Ascending aorta (tissue), 2 donors: Measurements from ENCODE around the gene IZUMO2. TPM values are rescaled to one million over a fixed set of nuclear protein-coding genes. Genes with fewer than 3 reads are reported as not detected.
A peak's percentile ranks its signal among the peaks of the same experiment; 100 is the strongest.

Experiments
- DNase-seq, 2 donors: peaks; one replicate each; pipeline ENCODE4 v3.0.0-alpha.2; 2019; ENCODE audit warnings: low spot score in 2 of 2
- H3K27ac ChIP-seq, 2 donors: fragments of 200-600 bp; sonication (generic); one replicate each; pipeline ENCODE4 v1.5.1; 2016 to 2017; ENCODE audit warnings: mild to moderate bottlenecking in 1 of 2
- H3K27me3 ChIP-seq: fragments of 200-600 bp; sonication (generic); one replicate; pipeline ENCODE4 v1.5.1; 2017
- H3K36me3 ChIP-seq, 2 donors: fragments of 200-600 bp; sonication (generic); one replicate each; pipeline ENCODE4 v1.5.1; 2016
- H3K4me1 ChIP-seq, 2 donors: fragments of 200-600 bp; sonication (generic); one replicate each; pipeline ENCODE4 v1.5.1; 2016 to 2017; ENCODE audit warnings: mild to moderate bottlenecking in 1 of 2
- H3K4me3 ChIP-seq, 2 donors: fragments of 200-600 bp; sonication (generic); one replicate each; pipeline ENCODE4 v1.5.1; 2016 to 2017; ENCODE audit warnings: mild to moderate bottlenecking in 1 of 2
- H3K9me3 ChIP-seq, 2 donors: fragments of 200-600 bp; sonication (generic); one replicate each; pipeline ENCODE4 v1.5.1; 2016
- CTCF ChIP-seq, 3 experiments: fragments of 200-600 bp in 2 of 3; fragments of 450-650 bp in 1 of 3; sonication (generic) in 2 of 3; IDR thresholded peaks; one replicate each; pipeline ENCODE4 v1.5.1; 2016 to 2019; ENCODE audit warnings: antibody characterized with exemption in 3 of 3, mild to moderate bottlenecking in 1 of 3, moderate library complexity in 1 of 3
- intact Hi-C: fragments of 100-400 bp; cut with DNase I; formaldehyde crosslinking; loops from one replicate; pipeline ENCODE4 v1.15.1; 2023
- total RNA-seq: library from RNA; depleted of rRNA; stranded (reverse); fragments of >200 nt; gene quantifications from one replicate; pipeline ENCODE4 v1.1.0, GENCODE V29; 2016

Gene IZUMO2
- total RNA-seq, 1 donor from 2014 or later: not detected

- intact Hi-C loops: no loop called here
- no peak for DNase-seq
- Histone ChIP-seq H3K36me3 (no peaks in the 10 kb centered on the region), H3K27ac (no peak overlapping the region), H3K4me3 (no peak overlapping the region), H3K9me3 (peaks cover 6 to 8% of the 10 kb centered on the region in 2 donors), H3K4me1 (no peaks in the 10 kb centered on the region), H3K27me3 (no peaks in the 10 kb centered on the region)
- no peak for TF ChIP-seq CTCF (IDR thresholded peaks at IDR 0.05)
Measured at GRCh38 chr19:50159078-50159477, 4.0 kb downstream of the IZUMO2 start.

GRCh38 chr19:50158577-50158976 is 4.5 kb downstream of the IZUMO2 start:
- H3K27ac ChIP-seq: no peak overlapping the region
- no peaks in the 10 kb centered on the region for H3K27me3 ChIP-seq
- intact Hi-C loops: no loop called here
- H3K4me3 ChIP-seq: no peak overlapping the region
- H3K9me3 ChIP-seq: peaks cover 6 to 8% of the 10 kb centered on the region in 2 donors
- no peaks in the 10 kb centered on the region for H3K36me3 ChIP-seq
- DNase-seq: no peak
- no peaks in the 10 kb centered on the region for H3K4me1 ChIP-seq
- TF ChIP-seq CTCF (IDR thresholded peaks at IDR 0.05): no peak

- H3K27ac ChIP-seq: no peak overlapping the region
- no peaks in the 10 kb centered on the region for H3K27me3 ChIP-seq
- no peak for TF ChIP-seq CTCF (IDR thresholded peaks at IDR 0.05)
- peaks cover 6 to 8% of the 10 kb centered on the region in 2 donors for H3K9me3 ChIP-seq
- no peaks in the 10 kb centered on the region for H3K36me3 ChIP-seq
- intact Hi-C loops: no loop called here
- H3K4me3 ChIP-seq: no peak overlapping the region
- DNase-seq: no peak
- no peaks in the 10 kb centered on the region for H3K4me1 ChIP-seq
Measured at GRCh38 chr19:50155520-50156109, 7.5 kb downstream of the IZUMO2 start.

- Histone ChIP-seq H3K4me1 (no peaks in the 10 kb centered on the region), H3K4me3 (no peak overlapping the region), H3K27ac (no peak overlapping the region), H3K9me3 (peaks cover 6 to 8% of the 10 kb centered on the region in 2 donors), H3K27me3 (no peaks in the 10 kb centered on the region), H3K36me3 (no peaks in the 10 kb centered on the region)
- no peak for TF ChIP-seq CTCF (IDR thresholded peaks at IDR 0.05)
- intact Hi-C loops: no loop called here
- DNase-seq: no peak
Measured at GRCh38 chr19:50154529-50154928, 8.6 kb downstream of the IZUMO2 start.

- Histone ChIP-seq H3K4me1 (no peaks in the 10 kb centered on the region), H3K27ac (no peak overlapping the region), H3K4me3 (no peak overlapping the region), H3K27me3 (no peaks in the 10 kb centered on the region), H3K36me3 (no peaks in the 10 kb centered on the region), H3K9me3 (no peaks in the 10 kb centered on the region)
- intact Hi-C loops: no loop called here
- DNase-seq: no peak
- no peak for TF ChIP-seq CTCF (IDR thresholded peaks at IDR 0.05)
Measured at GRCh38 chr19:50152578-50152977, 10.5 kb downstream of the IZUMO2 start.

GRCh38 chr19:50148528-50148927 is 14.6 kb downstream of the IZUMO2 start:
- intact Hi-C loops: loop anchor here (1.0 kb wide), 1 partner anchor 55 kb away; the partner anchor contains the start of gene MYH14
- H3K4me3 ChIP-seq: peak overlapping the region in 1 of 2 donors; percentile 79

More at GRCh38 chr19:50148528-50148927, 14.6 kb downstream of the IZUMO2 start:
- TF ChIP-seq CTCF (IDR thresholded peaks at IDR 0.05): no peak
- Histone ChIP-seq H3K27me3 (no peaks in the 10 kb centered on the region), H3K4me1 (no peaks in the 10 kb centered on the region), H3K9me3 (no peaks in the 10 kb centered on the region), H3K36me3 (no peaks in the 10 kb centered on the region), H3K27ac (no peak overlapping the region)
- no peak for DNase-seq
